NOMO-1 treated with DMSO at 0.1 percent for 48 hours (cell line): ENCODE results near the gene COL6A1.
A peak's percentile ranks its signal among the peaks of the same experiment; 100 is the strongest.
"Not testable (repeated sequence)": the region's sequence is repeated elsewhere in the genome, so short reads cannot be mapped to it uniquely, and the experiment has no call there.

Source experiments
- DNase-seq: peaks from one replicate; lab custom pipeline; 2025; ENCODE audit not compliant: unreplicated experiment; lab: John Stamatoyannopoulos, UW

Gene COL6A1

GRCh38 chr21:46005481-46005881, 23.9 kb downstream of the COL6A1 start:
- DNase-seq = no peak

GRCh38 chr21:46005894-46006546, 24.4 kb downstream of the COL6A1 start:
- DNase-seq = not testable (repeated sequence)

GRCh38 chr21:46006547-46007491, 25.2 kb downstream of the COL6A1 start:
- DNase-seq = no peak

- DNase-seq = no peak
Observed at GRCh38 chr21:46007492-46007868, 25.9 kb downstream of the COL6A1 start.

- no peak for DNase-seq
Observed at GRCh38 chr21:46008893-46009621, 27.5 kb downstream of the COL6A1 start.

GRCh38 chr21:46009951-46010705, 28.6 kb downstream of the COL6A1 start:
- no peak for DNase-seq

- DNase-seq = no peak
Observed at GRCh38 chr21:46011267-46011967, 29.8 kb downstream of the COL6A1 start.

GRCh38 chr21:46012154-46012553, 30.6 kb downstream of the COL6A1 start:
- no peak for DNase-seq

- DNase-seq = no peak
Observed at GRCh38 chr21:46014828-46015227, 33.3 kb downstream of the COL6A1 start.

GRCh38 chr21:46017148-46017547, 35.6 kb downstream of the COL6A1 start:
- no peak for DNase-seq

GRCh38 chr21:46017695-46018094, 36.1 kb downstream of the COL6A1 start:
- no peak for DNase-seq

- peak; percentile 40 for DNase-seq
Observed at GRCh38 chr21:46018615-46019014, 37.0 kb downstream of the COL6A1 start.

- DNase-seq = no peak
Observed at GRCh38 chr21:46020581-46020980, 39.0 kb downstream of the COL6A1 start.

GRCh38 chr21:46021398-46021797, 39.8 kb downstream of the COL6A1 start:
- DNase-seq = no peak

- no peak for DNase-seq
Observed at GRCh38 chr21:46021978-46022544, 40.5 kb downstream of the COL6A1 start.

- DNase-seq = no peak
Observed at GRCh38 chr21:46022551-46023525, 41.3 kb downstream of the COL6A1 start.

GRCh38 chr21:46023555-46023954, 42.0 kb downstream of the COL6A1 start:
- no peak for DNase-seq

GRCh38 chr21:46024141-46024540, 42.6 kb downstream of the COL6A1 start:
- DNase-seq = no peak
